Frontal cortex (tissue), 4 donors: Measurements from ENCODE around the gene PCBP3. TPM values are rescaled to one million over a fixed set of nuclear protein-coding genes. Genes with fewer than 3 reads are reported as not detected.
"Not testable (repeated sequence)": the region's sequence is repeated elsewhere in the genome, so short reads cannot be mapped to it uniquely, and the experiment has no call there.

Experiments used
- DNase-seq, 2 donors: peaks; one replicate each; pipeline ENCODE4 v3.0.0; 2012; ENCODE audit warnings: low spot score in 2 of 2
- FAIRE-seq: peaks from 2 replicates; lab custom pipeline; 2012; peaks lifted over from hg19 to GRCh38; lab: Jason Lieb, UNC
- total RNA-seq: library from RNA; depleted of rRNA; stranded (reverse); fragments of >200 nt; gene quantifications from one replicate; pipeline ENCODE4 v1.2.3, GENCODE V29; 2014
- donor health status: control.
- donor health status: control.
- donor health status: control.

PCBP3 gene
- total RNA-seq, 1 donor from 2014 or later = 7.3 TPM

DNA sequence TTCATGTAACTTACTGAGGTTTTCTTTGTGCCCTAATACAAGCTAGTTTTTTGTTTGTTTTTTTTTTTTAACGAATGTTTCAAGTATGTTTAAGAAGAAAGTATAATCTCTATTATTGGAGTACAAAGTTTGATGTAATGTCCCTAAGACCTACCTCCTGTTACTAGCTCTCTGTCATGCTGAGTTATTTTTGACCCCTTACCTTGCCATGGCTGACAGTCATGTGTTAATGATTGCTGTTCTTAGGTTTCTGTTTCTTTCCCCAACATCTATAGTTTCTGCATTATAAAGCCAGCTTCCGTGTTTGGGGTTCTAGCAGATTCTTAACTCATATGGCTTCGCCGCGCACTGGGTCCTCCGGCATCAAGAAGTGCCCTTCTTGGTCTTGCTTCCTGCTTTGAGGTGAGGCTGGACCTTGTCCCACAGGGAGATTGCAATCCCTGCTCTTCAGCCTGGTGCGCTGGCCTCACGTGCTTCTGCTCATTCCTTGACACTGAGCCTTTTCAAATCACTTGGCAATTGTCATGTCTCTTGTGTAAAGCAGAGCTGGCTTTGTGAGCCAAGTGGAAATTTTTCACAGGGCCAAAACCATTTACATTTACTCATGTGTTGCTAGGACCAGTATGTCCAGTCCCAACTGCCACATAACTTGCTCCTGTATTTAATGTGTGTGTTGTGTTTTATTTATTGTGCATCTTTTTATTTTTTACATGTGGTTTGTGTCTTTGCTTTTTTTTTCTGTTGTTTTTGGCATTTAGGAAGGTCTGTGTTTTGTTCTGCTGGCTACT, 203.0 kb downstream of the PCBP3 start:
- FAIRE-seq (no peak), DNase-seq (no peak)

DNA sequence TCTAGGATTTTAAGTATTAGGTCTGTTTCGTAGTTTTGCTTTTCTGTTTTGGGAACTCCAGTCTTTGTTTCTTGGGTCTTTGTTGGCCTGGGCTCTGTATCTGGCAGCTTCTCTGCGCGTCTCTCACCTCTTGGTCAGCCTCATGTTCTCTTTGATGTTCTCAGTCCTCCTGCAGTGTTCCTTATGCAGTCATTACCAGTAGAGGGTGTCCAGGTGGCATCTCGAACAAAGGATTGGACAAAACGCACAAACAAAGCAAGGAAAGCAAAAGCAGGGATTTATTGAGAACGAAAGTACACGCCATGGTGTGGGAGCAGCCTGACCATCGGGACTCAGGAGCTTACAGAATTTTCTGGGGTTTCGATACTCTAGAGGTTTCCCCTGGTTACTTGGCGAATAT, 204.3 kb downstream of the PCBP3 start:
- FAIRE-seq (no peak), DNase-seq (no peak)

DNA sequence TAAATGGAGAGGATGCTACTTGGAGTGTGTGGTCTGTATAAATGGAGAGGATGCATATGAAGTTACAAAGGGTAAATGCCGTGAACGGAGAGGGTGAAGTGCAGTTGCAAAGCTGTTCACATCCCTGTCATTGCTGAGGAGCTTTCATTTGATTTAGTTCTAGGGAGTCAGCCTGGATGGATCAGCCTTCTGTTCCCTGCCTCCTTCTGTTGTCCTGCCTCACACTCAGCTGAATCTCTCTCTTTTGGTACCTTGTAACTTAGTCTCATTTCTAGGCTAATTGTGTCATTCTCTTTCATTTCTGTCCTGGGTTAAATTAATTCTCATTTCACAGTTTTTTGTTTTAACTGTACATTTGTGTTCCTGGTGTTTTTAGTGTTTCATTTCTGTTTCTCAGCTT, 204.8 kb downstream of the PCBP3 start:
- DNase-seq = no peak
- FAIRE-seq = no peak

DNA sequence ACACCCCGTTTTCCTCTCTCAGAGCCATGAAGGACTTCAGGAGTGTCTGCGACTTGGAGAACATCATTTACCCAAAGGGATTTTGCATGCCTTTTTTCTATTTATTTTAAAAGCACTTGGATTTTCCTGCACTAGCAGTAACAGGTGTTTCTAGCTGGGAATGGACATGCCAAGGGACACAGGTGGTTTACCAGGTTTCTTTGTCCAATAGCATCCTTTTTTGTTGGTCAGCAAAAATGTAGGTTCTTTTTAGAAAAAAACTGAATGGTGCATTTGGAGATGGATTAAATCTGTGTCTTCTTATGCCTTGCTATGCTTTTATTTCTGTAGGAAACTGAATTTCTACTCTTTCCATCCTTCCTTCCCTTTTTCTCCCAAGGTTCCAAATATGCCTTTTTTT, 205.3 kb downstream of the PCBP3 start:
- no peak for DNase-seq
- FAIRE-seq = no peak

DNA sequence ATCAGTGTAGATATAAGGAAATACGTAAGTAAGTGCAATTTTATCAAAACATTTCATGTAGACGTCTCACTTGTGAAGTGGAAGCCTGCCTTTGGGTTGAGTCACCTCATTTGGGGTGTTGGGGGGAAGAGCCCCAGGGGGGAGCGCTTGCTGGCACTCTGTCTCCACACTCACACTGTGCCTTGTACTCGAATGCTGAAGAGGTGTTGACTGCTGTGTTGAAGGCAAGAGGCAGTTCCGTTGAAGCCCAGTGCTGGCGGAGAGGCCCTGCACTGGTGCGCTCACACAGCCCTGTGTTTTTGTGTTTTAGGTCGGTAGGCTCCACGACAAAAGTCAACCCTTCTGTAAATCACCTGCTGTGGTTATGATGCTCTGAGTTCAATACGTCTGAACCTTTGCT, 206.1 kb downstream of the PCBP3 start:
- DNase-seq (no peak), FAIRE-seq (no peak)

DNA sequence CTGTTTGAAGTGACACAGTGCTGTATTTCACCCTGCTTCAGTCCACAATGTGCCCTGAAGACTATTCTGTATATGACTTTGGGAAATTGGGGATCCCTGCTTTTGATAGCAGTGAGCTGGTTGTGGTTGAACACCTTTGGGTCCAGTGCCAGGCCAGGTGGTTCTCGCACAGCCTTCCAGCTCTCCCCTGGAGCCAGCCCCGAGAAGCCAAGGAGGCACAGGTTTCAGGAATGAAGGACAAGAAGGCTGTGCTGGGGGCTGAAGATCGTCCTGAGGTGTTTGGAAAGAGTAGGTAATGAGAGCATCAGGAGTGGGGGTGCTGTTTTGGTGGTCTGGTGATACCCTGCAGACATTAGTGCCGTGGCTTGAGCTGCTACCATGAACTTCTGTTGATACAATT, 206.7 kb downstream of the PCBP3 start:
- FAIRE-seq (no peak), DNase-seq (no peak)

DNA sequence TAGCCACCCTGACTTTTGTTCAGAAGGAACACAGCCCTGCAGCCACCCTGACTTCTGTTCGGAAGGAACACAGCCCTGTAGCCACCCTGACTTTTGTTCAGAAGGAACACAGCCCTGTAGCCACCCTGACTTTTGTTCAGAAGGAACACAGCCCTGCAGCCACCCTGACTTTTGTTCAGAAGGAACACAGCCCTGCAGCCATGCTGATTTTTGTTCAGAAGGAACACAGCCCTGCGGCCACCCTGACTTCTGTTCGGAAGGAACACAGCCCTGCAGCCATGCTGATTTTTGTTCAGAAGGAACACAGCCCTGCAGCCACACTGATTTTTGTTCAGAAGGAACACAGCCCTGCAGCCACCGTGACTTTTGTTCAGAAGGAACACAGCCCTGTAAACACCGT, 208.9 kb downstream of the PCBP3 start:
- not testable (repeated sequence) for FAIRE-seq

GRCh38 chr21:45852886-45853400, 209.4 kb downstream of the PCBP3 start:
- FAIRE-seq = no peak
- DNase-seq = no peak

More for the DNA sequence above, 208.9 kb downstream of the PCBP3 start:
- DNase-seq = not testable (repeated sequence)

- DNase-seq (no peak), FAIRE-seq (no peak)
Measured at GRCh38 chr21:45853703-45854342, 210.3 kb downstream of the PCBP3 start.

- no peak for FAIRE-seq
- DNase-seq = no peak
Measured at GRCh38 chr21:45854690-45855247, 211.2 kb downstream of the PCBP3 start.

- DNase-seq = no peak
- no peak for FAIRE-seq
Measured at GRCh38 chr21:45855248-45855811, 211.8 kb downstream of the PCBP3 start.

GRCh38 chr21:45856442-45856841, 212.9 kb downstream of the PCBP3 start:
- FAIRE-seq = no peak
- DNase-seq = no peak

- DNase-seq (no peak), FAIRE-seq (no peak)
Measured at GRCh38 chr21:45856906-45857305, 213.4 kb downstream of the PCBP3 start.

DNA sequence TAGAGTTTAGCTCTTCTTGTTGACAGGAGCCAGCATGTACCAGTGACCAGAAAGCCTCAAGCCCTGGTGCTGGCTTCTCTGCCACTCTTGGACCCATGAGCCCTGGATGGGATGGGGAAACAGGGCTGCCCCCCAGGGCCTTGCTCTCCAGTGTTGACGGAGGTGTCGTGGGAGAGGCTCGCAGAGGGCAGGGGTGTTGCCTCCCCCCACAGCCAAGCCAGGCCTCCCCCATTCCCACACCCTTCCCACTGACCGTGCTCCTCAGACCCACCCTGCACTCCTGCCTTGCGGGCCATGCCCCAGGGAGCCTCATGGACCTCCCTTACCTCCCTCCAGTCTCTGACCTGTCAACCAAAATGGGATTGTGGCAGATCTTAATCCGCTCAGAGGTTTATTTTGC, 214.2 kb downstream of the PCBP3 start:
- DNase-seq = no peak
- FAIRE-seq = no peak

DNA sequence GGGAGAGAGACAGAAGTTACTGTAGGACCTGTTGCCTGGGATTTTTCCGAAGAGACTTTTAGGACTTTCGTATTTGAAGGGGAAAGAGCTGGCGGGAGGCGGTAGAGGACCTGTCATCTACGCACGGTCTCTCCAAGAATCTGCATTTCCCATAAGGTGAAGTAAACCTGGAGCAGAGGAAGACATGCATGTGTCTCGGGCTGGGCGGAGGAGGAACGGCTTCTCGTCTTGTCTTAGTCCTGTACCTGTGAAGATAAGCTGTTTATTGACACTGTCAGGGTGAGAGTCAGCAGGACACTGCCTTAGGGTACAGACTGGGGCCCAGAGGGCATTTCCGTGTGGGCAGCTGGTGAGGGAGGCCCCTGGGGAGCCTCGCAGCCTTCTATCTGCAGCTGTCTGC, 214.7 kb downstream of the PCBP3 start:
- no peak for FAIRE-seq
- no peak for DNase-seq

DNA sequence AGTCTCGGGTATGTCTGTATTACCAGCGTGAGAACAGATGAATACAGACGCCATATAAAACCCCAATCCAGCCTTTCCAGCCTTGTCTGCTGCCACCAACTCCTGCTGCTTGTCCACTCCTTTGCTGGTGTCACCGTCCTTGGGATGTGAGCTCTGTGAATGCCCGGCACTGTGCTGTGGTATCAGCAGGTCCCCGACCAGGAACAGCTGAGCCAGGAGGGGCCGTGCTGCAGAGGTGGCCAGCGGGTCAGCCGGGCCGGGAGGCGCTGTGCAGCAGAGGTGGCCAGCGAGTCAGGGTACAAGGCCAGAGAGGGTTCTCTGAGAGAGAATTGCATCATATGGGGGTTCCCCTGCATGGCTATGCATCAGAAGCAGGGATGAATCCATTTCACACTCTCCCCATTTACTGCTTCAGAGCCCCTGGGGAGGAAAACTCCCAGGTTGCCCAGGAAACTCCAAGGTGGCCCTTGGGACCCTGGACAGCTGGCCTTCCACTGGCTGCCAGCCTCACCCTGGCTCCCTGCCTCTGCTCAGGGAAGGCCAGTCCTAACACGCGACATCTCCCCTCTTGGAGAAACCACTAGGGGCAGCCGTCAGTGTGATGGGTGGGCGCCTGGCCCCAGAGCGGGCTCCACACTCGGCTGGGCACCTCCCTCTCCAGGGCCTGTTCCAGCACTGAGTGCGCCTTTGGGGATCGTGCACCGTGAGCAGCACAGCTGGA, 215.7 kb downstream of the PCBP3 start:
- DNase-seq (no peak), FAIRE-seq (no peak)

DNA sequence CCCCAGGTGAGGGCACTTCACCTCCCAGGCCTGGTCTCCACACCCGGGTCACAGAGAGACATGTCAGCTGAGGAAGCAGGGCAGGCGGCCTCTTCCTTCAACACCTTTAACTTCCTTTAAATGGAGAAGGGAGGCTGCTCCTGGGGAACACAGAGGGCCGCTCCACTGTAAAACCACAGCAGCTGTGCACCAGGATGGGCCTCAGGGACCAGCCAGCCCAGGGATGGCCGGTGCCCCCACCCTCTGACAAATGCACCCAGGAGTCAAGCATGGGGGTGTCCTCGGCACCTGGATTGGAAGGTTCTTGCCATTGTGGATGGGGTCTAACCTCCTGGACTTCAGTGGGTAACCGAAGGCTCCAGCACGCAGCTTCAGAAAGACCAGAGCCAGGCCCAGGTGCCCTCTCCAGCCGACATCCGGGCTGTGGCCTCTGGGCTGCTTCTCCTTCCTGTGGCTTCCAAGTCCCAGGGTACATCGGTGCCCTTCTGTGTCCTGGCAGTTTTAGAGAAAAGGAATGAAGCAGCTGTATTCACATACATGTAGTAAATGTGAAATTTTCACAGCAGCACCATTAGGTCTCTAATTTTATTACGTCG, 216.3 kb downstream of the PCBP3 start:
- FAIRE-seq (no peak), DNase-seq (no peak)

DNA sequence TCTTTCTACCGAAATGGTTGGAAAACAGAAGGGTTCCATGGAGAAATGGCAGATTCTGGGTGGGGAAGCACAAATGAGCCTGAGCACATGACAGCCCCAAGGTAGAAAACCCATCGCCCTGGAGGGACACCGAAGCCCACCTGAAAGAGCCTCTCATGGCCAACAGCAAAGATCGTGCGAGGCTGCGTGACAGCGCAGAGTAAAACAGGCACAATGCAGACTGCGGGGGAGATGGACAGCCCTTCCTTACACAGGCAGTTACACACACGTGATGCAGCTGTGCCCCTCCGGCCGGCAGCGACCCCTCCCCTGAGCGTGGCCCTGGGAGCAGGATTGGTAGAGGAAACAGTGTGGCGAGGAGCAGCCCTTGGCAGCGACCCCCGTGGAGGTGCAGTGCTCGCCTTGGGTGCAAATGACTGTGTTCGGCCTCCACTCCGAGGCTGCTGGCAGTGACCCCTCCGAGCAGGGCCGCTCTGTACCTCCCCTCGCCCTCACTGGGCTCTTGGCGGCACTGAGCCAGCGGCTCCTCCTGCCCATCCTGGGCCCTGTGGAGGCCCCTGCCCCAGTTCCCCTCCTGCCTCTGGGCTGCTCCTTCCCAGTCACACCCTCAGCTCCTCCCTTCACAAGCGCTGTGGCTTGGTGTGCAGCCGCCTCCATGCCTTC, 217.1 kb downstream of the PCBP3 start:
- DNase-seq = no peak
- no peak for FAIRE-seq

GRCh38 chr21:45861156-45861870, 217.8 kb downstream of the PCBP3 start:
- no peak for FAIRE-seq
- DNase-seq = no peak
